ENCODE measurements around the gene SMO.

DNA sequence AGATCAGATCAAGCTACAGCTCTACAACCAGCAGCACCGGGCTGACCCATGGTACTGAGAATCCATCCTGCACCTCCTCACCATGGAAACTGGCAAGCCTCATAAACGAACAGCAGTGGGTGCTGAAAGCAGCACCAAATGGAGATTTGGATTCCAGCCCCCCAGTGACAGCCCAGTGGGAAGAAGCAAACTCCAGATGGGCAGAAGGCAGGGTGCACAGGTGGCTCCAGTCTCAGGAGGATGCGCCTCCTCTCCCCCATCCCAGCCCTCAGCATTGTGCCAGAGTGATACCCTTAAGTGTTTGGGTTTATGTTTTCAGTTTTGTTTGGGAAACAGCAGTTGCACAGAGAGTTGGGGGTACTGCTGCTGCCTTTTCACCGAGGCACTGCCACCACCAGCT, 20.6 kb upstream of the SMO start:
- TF ChIP-seq POLR2AphosphoS5 (IDR thresholded peaks at IDR 0.05; ENCODE audit: insufficient read depth, low read depth, low read length) (no peak), EZH2 (IDR thresholded peaks at IDR 0.05; ENCODE audit: borderline replicate concordance, low read depth, low read length, severe bottlenecking) (no peak), POLR2A (IDR thresholded peaks at IDR 0.05; ENCODE audit: low read depth, low read length) (no peak), JUN (IDR thresholded peaks at IDR 0.05; ENCODE audit: borderline replicate concordance, insufficient read depth, insufficient read length, low read depth) (no peak), MYC (IDR thresholded peaks at IDR 0.05; ENCODE audit: low read depth, low read length) (no peak), GATA2 (IDR thresholded peaks at IDR 0.05; ENCODE audit: insufficient read depth, insufficient read length, low read depth, low read length) (no peak)
- TF ChIP-seq, protein P1, sequence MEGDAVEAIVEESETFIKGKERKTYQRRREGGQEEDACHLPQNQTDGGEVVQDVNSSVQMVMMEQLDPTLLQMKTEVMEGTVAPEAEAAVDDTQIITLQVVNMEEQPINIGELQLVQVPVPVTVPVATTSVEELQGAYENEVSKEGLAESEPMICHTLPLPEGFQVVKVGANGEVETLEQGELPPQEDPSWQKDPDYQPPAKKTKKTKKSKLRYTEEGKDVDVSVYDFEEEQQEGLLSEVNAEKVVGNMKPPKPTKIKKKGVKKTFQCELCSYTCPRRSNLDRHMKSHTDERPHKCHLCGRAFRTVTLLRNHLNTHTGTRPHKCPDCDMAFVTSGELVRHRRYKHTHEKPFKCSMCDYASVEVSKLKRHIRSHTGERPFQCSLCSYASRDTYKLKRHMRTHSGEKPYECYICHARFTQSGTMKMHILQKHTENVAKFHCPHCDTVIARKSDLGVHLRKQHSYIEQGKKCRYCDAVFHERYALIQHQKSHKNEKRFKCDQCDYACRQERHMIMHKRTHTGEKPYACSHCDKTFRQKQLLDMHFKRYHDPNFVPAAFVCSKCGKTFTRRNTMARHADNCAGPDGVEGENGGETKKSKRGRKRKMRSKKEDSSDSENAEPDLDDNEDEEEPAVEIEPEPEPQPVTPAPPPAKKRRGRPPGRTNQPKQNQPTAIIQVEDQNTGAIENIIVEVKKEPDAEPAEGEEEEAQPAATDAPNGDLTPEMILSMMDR (IDR thresholded peaks at IDR 0.05; ENCODE audit: extremely low read depth in 1 of 2, insufficient read depth in 1 of 2, low read depth in 1 of 2, low read length in 2 of 2): no peak
- TF ChIP-seq, protein P2, sequence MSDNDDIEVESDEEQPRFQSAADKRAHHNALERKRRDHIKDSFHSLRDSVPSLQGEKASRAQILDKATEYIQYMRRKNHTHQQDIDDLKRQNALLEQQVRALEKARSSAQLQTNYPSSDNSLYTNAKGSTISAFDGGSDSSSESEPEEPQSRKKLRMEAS (IDR thresholded peaks at IDR 0.05; ENCODE audit: insufficient read depth, insufficient read length): no peak

Data from endothelial cell of umbilical vein (primary cell).